Measurements from ENCODE around the gene GPI. TPM values are rescaled to one million over a fixed set of nuclear protein-coding genes. Genes with fewer than 3 reads are reported as not detected.

GPI gene
- total RNA-seq (87.6 and 112 TPM in 2 replicates), polyA plus RNA-seq (172 and 173 TPM in 2 replicates), polyA minus RNA-seq (ENCODE audit: low replicate concordance) (513 and 698 TPM in 2 replicates)
- 273 and 285 TPM in 2 replicates for polyA plus RNA-seq (2012)

GRCh38 chr19:34364830-34365462 lies at the start of gene GPI:
Gene GPI, plus strand, starts transcription at chr19:34365196. Its CDS starts 71 bp downstream, at chr19:34365267.
- Histone ChIP-seq H3K36me3 (ENCODE audit: control insufficient read depth, insufficient read depth, low read length) (peaks cover 7% of the 10 kb centered on the region), H2AFZ (ENCODE audit: low read length) (peak within 1 kb of the TSS; percentile 68), H3K79me2 (ENCODE audit: control insufficient read depth, insufficient read depth, low read length) (peaks cover 25% of the 10 kb centered on the region), H3K9me3 (ENCODE audit: control insufficient read depth, insufficient read depth, low read depth, low read length) (no peaks in the 10 kb centered on the region), H3K27me3 (ENCODE audit: control insufficient read depth, insufficient read depth, low read length) (no peaks in the 10 kb centered on the region), H3K4me2 (ENCODE audit: extremely low read depth, insufficient read depth, low read length) (peak within 1 kb of the TSS; percentile 92), H3K4me3 (replicated peaks in 1 of 4; ENCODE audit: control extremely low read depth in 1 of 4, insufficient read depth in 1 of 4, low read depth in 3 of 4, low read length in 4 of 4) (peak within 1 kb of the TSS; percentile 45 to 75 (median 62)), H3K27ac (ENCODE audit: insufficient read depth, low read length) (peak within 1 kb of the TSS; percentile 30), H4K20me1 (ENCODE audit: control insufficient read depth, extremely low read depth, insufficient read depth, low read length) (no peaks in the 10 kb centered on the region), H3K9ac (ENCODE audit: insufficient read depth, low read length) (peak within 1 kb of the TSS; percentile 78), H3K4me1 (ENCODE audit: control insufficient read depth, extremely low read depth, insufficient read depth, low read length) (peaks cover 10% of the 10 kb centered on the region)
- DNase-seq (ENCODE audit: low read depth in 2 of 2) = peak; percentile 34 to 39
- TF ChIP-seq, protein P1, sequence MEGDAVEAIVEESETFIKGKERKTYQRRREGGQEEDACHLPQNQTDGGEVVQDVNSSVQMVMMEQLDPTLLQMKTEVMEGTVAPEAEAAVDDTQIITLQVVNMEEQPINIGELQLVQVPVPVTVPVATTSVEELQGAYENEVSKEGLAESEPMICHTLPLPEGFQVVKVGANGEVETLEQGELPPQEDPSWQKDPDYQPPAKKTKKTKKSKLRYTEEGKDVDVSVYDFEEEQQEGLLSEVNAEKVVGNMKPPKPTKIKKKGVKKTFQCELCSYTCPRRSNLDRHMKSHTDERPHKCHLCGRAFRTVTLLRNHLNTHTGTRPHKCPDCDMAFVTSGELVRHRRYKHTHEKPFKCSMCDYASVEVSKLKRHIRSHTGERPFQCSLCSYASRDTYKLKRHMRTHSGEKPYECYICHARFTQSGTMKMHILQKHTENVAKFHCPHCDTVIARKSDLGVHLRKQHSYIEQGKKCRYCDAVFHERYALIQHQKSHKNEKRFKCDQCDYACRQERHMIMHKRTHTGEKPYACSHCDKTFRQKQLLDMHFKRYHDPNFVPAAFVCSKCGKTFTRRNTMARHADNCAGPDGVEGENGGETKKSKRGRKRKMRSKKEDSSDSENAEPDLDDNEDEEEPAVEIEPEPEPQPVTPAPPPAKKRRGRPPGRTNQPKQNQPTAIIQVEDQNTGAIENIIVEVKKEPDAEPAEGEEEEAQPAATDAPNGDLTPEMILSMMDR (conservative IDR thresholded peaks at IDR 0.05 in 1 of 2, IDR thresholded peaks at IDR 0.05 in 1 of 2; ENCODE audit: low read depth in 1 of 2, low read length in 2 of 2) = no peak
- no peak for TF ChIP-seq EZH2 (IDR thresholded peaks at IDR 0.05; ENCODE audit: low read length, missing control alignments)

DNA sequence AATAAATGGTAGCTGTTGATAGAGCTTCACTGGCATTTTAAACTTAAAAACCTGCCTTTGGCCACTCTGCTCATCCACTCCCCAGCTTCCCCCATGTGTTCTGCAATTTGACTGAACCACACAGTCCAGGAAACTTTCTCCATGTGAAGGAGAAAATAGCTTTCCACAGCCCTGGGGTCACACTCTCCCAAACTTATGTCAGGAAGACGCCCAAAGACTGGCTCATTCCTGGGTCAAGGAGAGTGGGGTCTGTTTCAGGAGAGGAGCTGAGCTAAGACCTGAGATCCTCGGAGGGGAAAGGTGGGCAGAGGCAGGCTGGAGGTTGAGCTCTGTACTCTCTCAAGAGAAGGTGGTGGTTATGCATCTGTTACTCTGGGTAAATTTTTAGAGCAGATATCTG lies 48.7 kb upstream of the GPI start:
- Histone ChIP-seq H3K27ac (ENCODE audit: insufficient read depth, low read length) (no peak overlapping the region), H3K9ac (ENCODE audit: insufficient read depth, low read length) (no peak overlapping the region), H3K79me2 (ENCODE audit: control insufficient read depth, insufficient read depth, low read length) (no peaks in the 10 kb centered on the region), H3K36me3 (ENCODE audit: control insufficient read depth, insufficient read depth, low read length) (peaks cover 2% of the 10 kb centered on the region), H3K4me3 (replicated peaks in 1 of 4; ENCODE audit: control extremely low read depth in 1 of 4, insufficient read depth in 1 of 4, low read depth in 3 of 4, low read length in 4 of 4) (no peak overlapping the region), H2AFZ (ENCODE audit: low read length) (no peak overlapping the region), H3K9me3 (ENCODE audit: control insufficient read depth, insufficient read depth, low read depth, low read length) (no peaks in the 10 kb centered on the region), H3K4me1 (ENCODE audit: control insufficient read depth, extremely low read depth, insufficient read depth, low read length) (peaks cover 22% of the 10 kb centered on the region), H3K4me2 (ENCODE audit: extremely low read depth, insufficient read depth, low read length) (no peak overlapping the region), H4K20me1 (ENCODE audit: control insufficient read depth, extremely low read depth, insufficient read depth, low read length) (no peaks in the 10 kb centered on the region), H3K27me3 (ENCODE audit: control insufficient read depth, insufficient read depth, low read length) (no peaks in the 10 kb centered on the region)
- no peak for DNase-seq (ENCODE audit: low read depth in 2 of 2)
- TF ChIP-seq EZH2 (IDR thresholded peaks at IDR 0.05; ENCODE audit: low read length, missing control alignments) = no peak
- TF ChIP-seq, protein P1 (conservative IDR thresholded peaks at IDR 0.05 in 1 of 2, IDR thresholded peaks at IDR 0.05 in 1 of 2; ENCODE audit: low read depth in 1 of 2, low read length in 2 of 2) = no peak

GRCh38 chr19:34316741-34317301 lies 48.2 kb upstream of the GPI start:
- Histone ChIP-seq H3K27ac (ENCODE audit: insufficient read depth, low read length) (no peak overlapping the region), H4K20me1 (ENCODE audit: control insufficient read depth, extremely low read depth, insufficient read depth, low read length) (no peaks in the 10 kb centered on the region), H3K4me1 (ENCODE audit: control insufficient read depth, extremely low read depth, insufficient read depth, low read length) (peaks cover 22% of the 10 kb centered on the region), H3K36me3 (ENCODE audit: control insufficient read depth, insufficient read depth, low read length) (peaks cover 2% of the 10 kb centered on the region), H2AFZ (ENCODE audit: low read length) (no peak overlapping the region), H3K9ac (ENCODE audit: insufficient read depth, low read length) (no peak overlapping the region), H3K9me3 (ENCODE audit: control insufficient read depth, insufficient read depth, low read depth, low read length) (no peaks in the 10 kb centered on the region), H3K4me2 (ENCODE audit: extremely low read depth, insufficient read depth, low read length) (no peak overlapping the region), H3K27me3 (ENCODE audit: control insufficient read depth, insufficient read depth, low read length) (no peaks in the 10 kb centered on the region), H3K4me3 (replicated peaks in 1 of 4; ENCODE audit: control extremely low read depth in 1 of 4, insufficient read depth in 1 of 4, low read depth in 3 of 4, low read length in 4 of 4) (no peak overlapping the region), H3K79me2 (ENCODE audit: control insufficient read depth, insufficient read depth, low read length) (no peaks in the 10 kb centered on the region)
- TF ChIP-seq EZH2 (IDR thresholded peaks at IDR 0.05; ENCODE audit: low read length, missing control alignments) = no peak
- TF ChIP-seq, protein P1 (conservative IDR thresholded peaks at IDR 0.05 in 1 of 2, IDR thresholded peaks at IDR 0.05 in 1 of 2; ENCODE audit: low read depth in 1 of 2, low read length in 2 of 2) = no peak
- DNase-seq (ENCODE audit: low read depth in 2 of 2) = peak; percentile 29 to 49

Measured in fibroblast of lung (primary cell).